ENCODE data around the gene PTPRN2. TPM values are rescaled to one million over a fixed set of nuclear protein-coding genes. Genes with fewer than 3 reads are reported as not detected.

PTPRN2 gene
- total and polyA plus RNA-seq, 2 donors (not counting 3 experiments of a cell fraction or from before 2014, with no cell fraction given), result 0.62 to 0.88 TPM

- H3K9me3 ChIP-seq (replicated peaks; ENCODE audit: control insufficient read depth, insufficient read depth, low read length), result peaks cover 2% of the 10 kb centered on the region
These were observed 112.5 kb downstream of the PTPRN2 start for GRCh38 chr7:158475036-158475678.

More at GRCh38 chr7:158475036-158475678, 112.5 kb downstream of the PTPRN2 start:
- H3K4me3 ChIP-seq (replicated peaks in 1 of 3; ENCODE audit: insufficient read depth in 1 of 3, low read depth in 1 of 3, low read length in 3 of 3), result no peak overlapping the region
- ChIA-PET CTCF (no interaction called here), POLR2A (no interaction called here)
- no peaks in the 10 kb centered on the region for H3K27me3 ChIP-seq (ENCODE audit: control insufficient read depth in 2 of 2, insufficient read depth in 2 of 2, low read length in 2 of 2)
- FAIRE-seq, result no peak
- H3K79me2 ChIP-seq (ENCODE audit: control insufficient read depth, insufficient read depth, low read length), result no peaks in the 10 kb centered on the region
- no peaks in the 10 kb centered on the region for H4K20me1 ChIP-seq (replicated peaks; ENCODE audit: control insufficient read depth, extremely low read depth, insufficient read depth, low read length)
- H3K4me1 ChIP-seq (ENCODE audit: control insufficient read depth, extremely low read depth, insufficient read depth, low read length), result no peaks in the 10 kb centered on the region
- H3K9ac ChIP-seq (replicated peaks; ENCODE audit: extremely low read depth, insufficient read depth, low read length), result no peak overlapping the region
- dilution Hi-C loops (cut with MboI; ENCODE audit: extremely low pct_ligation_motif_present, low sequenced_read_pairs) (no loop called here), intact Hi-C loops (cut with micrococcal nuclease) (no loop called here)
- H3K4me2 ChIP-seq (ENCODE audit: insufficient read depth, low read length), result no peak overlapping the region
- no peak overlapping the region for H3K27ac ChIP-seq (ENCODE audit: insufficient read depth, low read depth, low read length)
- no TSS peak for BruUV-seq (replicated peaks)
- H3K36me3 ChIP-seq (ENCODE audit: control insufficient read depth in 2 of 2, extremely low read depth in 1 of 2, insufficient read depth in 2 of 2, low read length in 2 of 2), result no peaks in the 10 kb centered on the region
- no peaks in the 10 kb centered on the region for H3K9me1 ChIP-seq (replicated peaks; ENCODE audit: control insufficient read depth, extremely low read depth, insufficient read depth, low read length)
- TF ChIP-seq FOS (IDR thresholded peaks at IDR 0.05; ENCODE audit: borderline replicate concordance, insufficient read depth, low read length) (no peak), CTCF (IDR thresholded peaks at IDR 0.05; ENCODE audit: extremely low read depth in 1 of 2, insufficient read depth in 1 of 2, low read depth in 1 of 2, low read length in 2 of 2) (no peak), EZH2 (IDR thresholded peaks at IDR 0.05; ENCODE audit: borderline replicate concordance, low read depth, low read length, severe bottlenecking) (no peak), POLR2A (IDR thresholded peaks at IDR 0.05; ENCODE audit: low read depth, low read length) (no peak), MAX (IDR thresholded peaks at IDR 0.05; ENCODE audit: insufficient read depth, insufficient read length) (no peak), MYC (IDR thresholded peaks at IDR 0.05; ENCODE audit: low read depth, low read length) (no peak), JUN (IDR thresholded peaks at IDR 0.05; ENCODE audit: borderline replicate concordance, insufficient read depth, insufficient read length, low read depth) (no peak), GATA2 (IDR thresholded peaks at IDR 0.05; ENCODE audit: insufficient read depth, insufficient read length, low read depth, low read length) (no peak), POLR2AphosphoS5 (IDR thresholded peaks at IDR 0.05; ENCODE audit: insufficient read depth, low read depth, low read length) (no peak)
- DNase-seq (ENCODE audit: low read depth, low spot score), result no peak
- no peak overlapping the region for H2AFZ ChIP-seq (ENCODE audit: low read depth, low read length)

Data from endothelial cell of umbilical vein (primary cell).